ENCODE data around the gene MRPL21. TPM values are rescaled to one million over a fixed set of nuclear protein-coding genes. Genes with fewer than 3 reads are reported as not detected.

The MRPL21 gene
- 22.6 and 29.7 TPM in 2 replicates for total RNA-seq

DNA sequence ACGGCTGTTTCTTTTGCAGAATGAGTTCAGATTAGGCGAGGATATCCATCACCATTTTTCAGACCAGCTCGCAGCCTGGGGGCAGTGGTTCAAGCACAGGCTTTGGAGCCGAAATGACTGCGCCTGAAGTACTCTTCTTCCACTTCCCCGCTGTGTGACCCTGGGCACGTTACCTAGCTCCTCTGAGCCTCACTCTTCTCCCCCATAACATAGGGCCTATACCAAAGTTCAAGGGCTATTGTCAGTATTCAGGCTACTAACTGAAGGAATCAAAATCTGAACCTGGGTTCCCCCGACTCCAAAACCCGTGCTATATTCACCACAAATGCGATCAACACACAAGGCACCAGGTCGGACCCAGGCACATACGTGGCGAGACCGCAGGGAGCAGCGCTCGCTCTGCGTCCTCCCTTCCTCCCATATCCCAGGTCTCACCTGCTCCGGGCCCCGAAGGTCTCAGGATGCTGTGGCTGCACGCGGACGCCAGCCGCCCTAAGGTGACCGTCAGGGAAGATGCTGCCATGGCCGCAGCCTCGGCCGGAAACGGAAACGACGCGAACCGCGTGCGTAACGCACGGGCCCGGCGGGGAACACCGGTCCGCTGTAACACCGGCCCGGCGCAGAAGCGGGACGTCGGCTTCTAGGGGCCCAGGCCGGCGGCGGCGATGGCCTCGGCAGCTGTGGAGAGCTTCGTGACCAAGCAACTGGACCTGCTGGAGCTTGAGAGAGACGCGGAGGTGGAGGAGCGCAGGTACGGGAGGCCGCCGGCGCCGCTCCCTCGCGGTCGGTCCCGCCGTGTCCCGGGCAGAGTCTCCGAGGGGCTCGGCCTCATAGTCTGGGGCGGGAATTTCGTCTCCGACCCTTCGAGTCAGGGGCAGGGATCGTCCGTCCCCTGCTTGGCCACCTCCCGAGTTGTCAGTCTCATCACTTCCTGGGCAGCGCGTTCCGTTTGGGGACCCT lies at the start of gene MRPL21, which contains the start of gene IGHMBP2:
TSS of gene MRPL21 (minus strand) at position 545 of the 960 bp plus-strand sequence. CDS start at position 523, 22 bp downstream.
TSS of gene IGHMBP2 (plus strand) at position 604 of the 960 bp plus-strand sequence. CDS start at position 666, 62 bp downstream.

GRCh38 chr11:68841718-68842426 lies 61.8 kb downstream of the MRPL21 start, which contains the start of gene CPT1A:
Gene CPT1A, minus strand, starts transcription at chr11:68841916. Its CDS starts 26,442 bp downstream, at chr11:68815474.

Other genes starting within 250 kb of the MRPL21 start
- gene GAL, start 219.3 kb downstream of the MRPL21 start, total RNA-seq: 0.25 and 1.5 TPM in 2 replicates
- gene TESMIN, start 152.3 kb downstream of the MRPL21 start, total RNA-seq: 0.10 TPM in 1 of 2 replicates, not detected in the other
- gene CPT1A, start 61.9 kb downstream of the MRPL21 start, total RNA-seq: 17.9 and 24.1 TPM in 2 replicates
- gene IGHMBP2, start 59 bp upstream of the MRPL21 start, total RNA-seq: 8.3 and 12.1 TPM in 2 replicates
- gene MRGPRD, start 77.2 kb upstream of the MRPL21 start, total RNA-seq: not detected in 2 replicates
- gene MRGPRF, start 109.4 kb upstream of the MRPL21 start, total RNA-seq: 13.3 and 15.2 TPM in 2 replicates
- 8.1 and 9.4 TPM in 2 replicates for gene TPCN2, start 145.1 kb upstream of the MRPL21 start, total RNA-seq

All from cardiac ventricle fibroblast (primary cell).